Progenitor cell of endocrine pancreas (in vitro differentiated cells): ENCODE measurements around the gene ASAP2. TPM values are rescaled to one million over a fixed set of nuclear protein-coding genes. Genes with fewer than 3 reads are reported as not detected.

Experiments used
- DNase-seq: peaks from one replicate; pipeline ENCODE4 v3.0.0; 2021; ENCODE audit warnings: low spot score; ENCODE audit not compliant: unreplicated experiment
- H3K27ac Mint-ChIP-seq: 2 replicates; pipeline ENCODE4 v1.8.0; 2021; ENCODE audit warnings: mild to moderate bottlenecking, moderate library complexity, mixed read lengths
- H3K27me3 Mint-ChIP-seq: 2 replicates; pipeline ENCODE4 v1.8.0; 2021; ENCODE audit warnings: mixed read lengths
- H3K36me3 Mint-ChIP-seq: 2 replicates; pipeline ENCODE4 v1.8.0; 2022; ENCODE audit warnings: mixed read lengths; ENCODE audit not compliant: insufficient read depth
- H3K4me1 Mint-ChIP-seq: 2 replicates; pipeline ENCODE4 v1.8.0; 2021; ENCODE audit warnings: low read depth, mixed read lengths
- H3K4me3 Mint-ChIP-seq: 2 replicates; pipeline ENCODE4 v1.8.0; 2021; ENCODE audit warnings: low read depth, mild to moderate bottlenecking, moderate library complexity, mixed read lengths
- H3K9me3 Mint-ChIP-seq: 2 replicates; pipeline ENCODE4 v1.8.0; 2021; ENCODE audit warnings: low read depth, mixed read lengths
- CTCF ChIP-seq: fragments of 200-600 bp; sonication (generic); IDR thresholded peaks from one replicate; pipeline ENCODE4 v1.5.0; 2021; ENCODE audit warnings: antibody characterized with exemption, mild to moderate bottlenecking; ENCODE audit not compliant: unreplicated experiment
- total RNA-seq: library from RNA; stranded (reverse); gene quantifications from 2 replicates; pipeline ENCODE4 v1.2.1, GENCODE V29; 2021

ASAP2 gene
- total RNA-seq, 1 donor from 2014 or later = 65.4 TPM

GRCh38 chr2:9356261-9356660 is 149.6 kb downstream of the ASAP2 start:
- H3K4me3 Mint-ChIP-seq = no peak overlapping the region
- peaks cover 8% of the 10 kb centered on the region for H3K4me1 Mint-ChIP-seq
- no peak for TF ChIP-seq CTCF
- peaks cover 34% of the 10 kb centered on the region for H3K36me3 Mint-ChIP-seq
- no peak for DNase-seq
- H3K27ac Mint-ChIP-seq = peak overlapping the region; percentile 4
- no peaks in the 10 kb centered on the region for H3K9me3 Mint-ChIP-seq
- H3K27me3 Mint-ChIP-seq = no peaks in the 10 kb centered on the region

DNA sequence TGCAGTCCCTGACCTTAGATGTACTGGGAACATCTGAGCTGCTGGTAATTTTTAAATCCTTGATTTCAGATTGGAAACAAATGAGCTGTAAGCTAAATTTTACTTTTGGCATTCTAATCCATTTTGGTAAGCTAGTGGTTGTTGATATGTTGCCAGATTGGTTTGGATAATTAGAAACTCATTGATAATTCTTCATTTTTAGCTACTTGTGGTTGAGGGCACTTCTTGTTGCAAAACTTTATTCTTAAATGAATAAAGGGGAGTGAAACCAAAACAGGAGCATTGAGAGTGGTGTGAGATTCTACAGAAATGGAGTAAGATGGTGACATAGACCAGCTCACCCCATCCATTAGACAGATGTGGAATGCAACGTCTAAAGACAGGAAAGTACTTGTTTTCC is 152.2 kb downstream of the ASAP2 start:
- peaks cover 8% of the 10 kb centered on the region for H3K4me1 Mint-ChIP-seq
- no peak for TF ChIP-seq CTCF
- H3K27me3 Mint-ChIP-seq = no peaks in the 10 kb centered on the region
- H3K27ac Mint-ChIP-seq = no peak overlapping the region
- no peak for DNase-seq
- peaks cover 38% of the 10 kb centered on the region for H3K36me3 Mint-ChIP-seq
- no peaks in the 10 kb centered on the region for H3K9me3 Mint-ChIP-seq
- H3K4me3 Mint-ChIP-seq = no peak overlapping the region

GRCh38 chr2:9359463-9359862 is 152.9 kb downstream of the ASAP2 start:
- no peaks in the 10 kb centered on the region for H3K27me3 Mint-ChIP-seq
- no peak overlapping the region for H3K4me3 Mint-ChIP-seq
- DNase-seq = no peak
- H3K4me1 Mint-ChIP-seq = peaks cover 8% of the 10 kb centered on the region
- H3K27ac Mint-ChIP-seq = no peak overlapping the region
- peaks cover 39% of the 10 kb centered on the region for H3K36me3 Mint-ChIP-seq
- no peak for TF ChIP-seq CTCF
- no peaks in the 10 kb centered on the region for H3K9me3 Mint-ChIP-seq

DNA sequence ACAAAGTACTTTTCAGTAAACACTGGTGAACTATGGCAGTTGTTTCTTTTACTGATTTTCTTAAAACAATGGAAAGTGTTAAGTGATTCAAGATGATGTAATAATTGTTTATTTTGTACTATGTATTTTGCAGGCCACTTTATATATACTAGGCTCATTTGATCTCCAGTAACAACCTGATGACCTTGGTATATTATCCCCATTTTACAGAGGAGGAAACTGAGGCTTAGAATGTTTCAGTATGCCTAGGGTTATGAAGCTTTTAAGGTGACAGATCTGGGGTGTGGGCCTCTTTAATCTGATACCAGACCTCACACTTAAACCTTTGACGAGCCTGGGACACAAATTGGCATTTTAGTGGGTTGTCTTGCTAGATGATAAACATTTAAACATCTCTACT is 153.5 kb downstream of the ASAP2 start:
- TF ChIP-seq CTCF = no peak

DNA sequence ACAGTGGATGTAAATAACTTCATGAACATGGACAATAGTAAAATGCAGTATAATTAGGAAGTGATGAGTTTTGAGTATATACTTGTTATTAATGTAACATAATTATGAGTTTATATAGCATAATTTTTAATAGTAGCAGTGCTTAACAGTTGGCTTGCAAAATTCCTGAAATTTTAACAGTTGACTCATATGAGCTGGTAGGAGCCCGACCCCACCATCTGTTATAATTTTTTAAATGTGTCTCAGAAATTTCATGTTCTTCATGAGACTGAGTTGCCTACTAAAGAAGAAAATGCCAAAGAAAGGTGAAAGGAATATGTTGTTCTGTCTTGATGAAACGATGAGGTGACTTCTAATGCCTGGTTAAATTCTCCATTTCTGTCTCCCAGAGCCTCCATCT is 154.1 kb downstream of the ASAP2 start:
- Mint-ChIP-seq H3K36me3 (peaks cover 42% of the 10 kb centered on the region), H3K9me3 (no peaks in the 10 kb centered on the region), H3K4me3 (no peak overlapping the region), H3K4me1 (peaks cover 8% of the 10 kb centered on the region), H3K27me3 (no peaks in the 10 kb centered on the region), H3K27ac (no peak overlapping the region)
- DNase-seq = no peak
- TF ChIP-seq CTCF = no peak

More for the DNA sequence above, 153.5 kb downstream of the ASAP2 start:
- H3K4me3 Mint-ChIP-seq = no peak overlapping the region
- H3K36me3 Mint-ChIP-seq = peaks cover 40% of the 10 kb centered on the region
- H3K4me1 Mint-ChIP-seq = peaks cover 8% of the 10 kb centered on the region
- no peak overlapping the region for H3K27ac Mint-ChIP-seq
- no peaks in the 10 kb centered on the region for H3K9me3 Mint-ChIP-seq
- DNase-seq = no peak
- no peaks in the 10 kb centered on the region for H3K27me3 Mint-ChIP-seq
